HFFc6 (cell line): ENCODE results near the gene HOXA4. TPM values are rescaled to one million over a fixed set of nuclear protein-coding genes. Genes with fewer than 3 reads are reported as not detected.

ENCODE experiments used
- DNase-seq: peaks from one replicate; pipeline ENCODE4 v3.0.0-alpha.2; 2018
- H3K27ac Mint-ChIP-seq: 2 replicates; pipeline ENCODE4 v1.8.0; 2020; ENCODE audit warnings: mild to moderate bottlenecking, mixed read lengths
- H3K27me3 Mint-ChIP-seq: 2 replicates; pipeline ENCODE4 v1.8.0; 2021; ENCODE audit warnings: mild to moderate bottlenecking, moderate library complexity, mixed read lengths; ENCODE audit not compliant: insufficient read depth
- H3K36me3 Mint-ChIP-seq: 2 replicates; pipeline ENCODE4 v1.8.0; 2021; ENCODE audit warnings: low read depth, mixed read lengths
- H3K4me1 Mint-ChIP-seq: 2 replicates; pipeline ENCODE4 v1.8.0; 2020; ENCODE audit warnings: low read depth, mixed read lengths
- H3K4me3 Mint-ChIP-seq: 2 replicates; pipeline ENCODE4 v1.8.0; 2020; ENCODE audit warnings: mild to moderate bottlenecking, moderate library complexity, mixed read lengths
- H3K9me3 Mint-ChIP-seq: 2 replicates; pipeline ENCODE4 v1.8.0; 2020; ENCODE audit warnings: mild to moderate bottlenecking, mixed read lengths
- CTCF ChIP-seq: fragments of 200-600 bp; sonication (generic); IDR thresholded peaks from 2 replicates; pipeline ENCODE4 v1.5.0; 2021; ENCODE audit warnings: antibody characterized with exemption, mild to moderate bottlenecking
- total RNA-seq, 6 experiments: library from RNA; stranded (reverse); fragmentation: NEBNext Ultra II Directional; extraction: Animal tissue kit (Norgen Biotek cat#: 25700); gene quantifications; 2 replicates in 1 of 6; 3 replicates in 5 of 6; pipeline ENCODE4 v1.2.3, GENCODE V29; 2021

The HOXA4 gene
- total RNA-seq, 6 experiments from 2014 or later, result 0.38 to 1.0 (median 0.47) TPM

DNA sequence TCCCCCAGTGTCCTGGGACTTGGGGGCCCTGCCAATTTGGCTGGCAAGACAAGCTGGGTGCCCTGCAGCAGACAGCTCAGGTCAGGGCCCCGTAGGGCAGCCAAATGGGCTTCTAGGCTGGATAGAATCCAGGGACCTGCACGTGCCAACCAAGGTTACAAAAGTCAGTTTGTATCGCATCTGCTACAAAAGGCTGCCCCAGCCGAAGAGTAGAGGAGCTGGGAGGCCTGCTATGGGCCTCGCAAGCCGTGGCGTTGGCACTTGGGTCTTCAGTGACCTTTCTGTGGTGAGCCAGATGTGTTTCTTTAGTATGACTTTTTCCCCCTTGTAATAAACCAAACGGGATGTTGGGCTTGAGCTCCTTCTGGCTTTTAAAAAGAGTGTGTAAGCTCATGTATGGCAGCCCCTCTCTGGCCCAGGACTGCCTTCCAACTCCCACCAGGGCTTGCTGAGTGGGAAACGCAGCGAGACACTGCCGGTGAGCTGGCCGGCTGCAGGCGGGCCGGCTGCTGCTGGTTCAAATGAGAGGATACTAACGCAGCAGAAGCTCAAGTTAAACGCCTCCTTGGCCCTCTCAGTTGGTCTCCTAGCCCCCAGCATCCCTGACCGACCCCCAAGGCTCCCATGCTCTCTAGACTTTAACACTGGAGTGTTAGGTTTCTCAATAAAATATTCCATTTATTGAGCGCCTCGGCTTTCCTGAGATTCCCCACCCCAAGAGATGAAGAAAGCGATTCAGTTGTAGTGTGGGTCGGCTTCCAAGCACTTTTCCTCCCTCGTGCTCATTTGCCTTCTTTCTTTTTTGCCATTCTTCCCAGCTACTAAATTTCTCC lies 46.6 kb upstream of the HOXA4 start:
- no peak for DNase-seq
- H3K27ac Mint-ChIP-seq, result peak overlapping the region; percentile 97
- peaks cover 43% of the 10 kb centered on the region for H3K36me3 Mint-ChIP-seq
- no peaks in the 10 kb centered on the region for H3K9me3 Mint-ChIP-seq
- peaks cover 60% of the 10 kb centered on the region for H3K4me1 Mint-ChIP-seq
- TF ChIP-seq CTCF, result no peak
- peak overlapping the region; percentile 93 for H3K4me3 Mint-ChIP-seq
- H3K27me3 Mint-ChIP-seq, result peaks cover 18% of the 10 kb centered on the region

DNA sequence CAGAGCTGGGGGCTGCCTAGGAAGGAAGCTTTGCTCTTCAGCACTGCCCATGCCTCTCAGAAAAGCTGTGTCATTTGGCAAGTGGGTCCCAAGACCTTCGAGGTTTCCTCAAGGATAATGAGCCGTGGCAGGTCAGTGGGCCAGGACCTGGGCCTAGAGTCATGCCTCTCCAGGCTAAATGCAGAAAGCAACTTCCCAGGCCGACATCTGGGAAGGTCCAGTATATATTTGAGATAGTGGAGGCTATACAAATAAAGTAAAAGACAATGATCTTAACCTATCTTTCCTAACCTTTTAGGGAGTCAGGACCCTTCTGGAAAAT lies 45.9 kb upstream of the HOXA4 start:
- peaks cover 62% of the 10 kb centered on the region for H3K4me1 Mint-ChIP-seq
- no peaks in the 10 kb centered on the region for H3K9me3 Mint-ChIP-seq
- peak overlapping the region; percentile 97 for H3K27ac Mint-ChIP-seq
- peak overlapping the region; percentile 93 for H3K4me3 Mint-ChIP-seq
- no peak for DNase-seq
- H3K36me3 Mint-ChIP-seq, result peaks cover 50% of the 10 kb centered on the region
- TF ChIP-seq CTCF, result no peak
- peaks cover 24% of the 10 kb centered on the region for H3K27me3 Mint-ChIP-seq

DNA sequence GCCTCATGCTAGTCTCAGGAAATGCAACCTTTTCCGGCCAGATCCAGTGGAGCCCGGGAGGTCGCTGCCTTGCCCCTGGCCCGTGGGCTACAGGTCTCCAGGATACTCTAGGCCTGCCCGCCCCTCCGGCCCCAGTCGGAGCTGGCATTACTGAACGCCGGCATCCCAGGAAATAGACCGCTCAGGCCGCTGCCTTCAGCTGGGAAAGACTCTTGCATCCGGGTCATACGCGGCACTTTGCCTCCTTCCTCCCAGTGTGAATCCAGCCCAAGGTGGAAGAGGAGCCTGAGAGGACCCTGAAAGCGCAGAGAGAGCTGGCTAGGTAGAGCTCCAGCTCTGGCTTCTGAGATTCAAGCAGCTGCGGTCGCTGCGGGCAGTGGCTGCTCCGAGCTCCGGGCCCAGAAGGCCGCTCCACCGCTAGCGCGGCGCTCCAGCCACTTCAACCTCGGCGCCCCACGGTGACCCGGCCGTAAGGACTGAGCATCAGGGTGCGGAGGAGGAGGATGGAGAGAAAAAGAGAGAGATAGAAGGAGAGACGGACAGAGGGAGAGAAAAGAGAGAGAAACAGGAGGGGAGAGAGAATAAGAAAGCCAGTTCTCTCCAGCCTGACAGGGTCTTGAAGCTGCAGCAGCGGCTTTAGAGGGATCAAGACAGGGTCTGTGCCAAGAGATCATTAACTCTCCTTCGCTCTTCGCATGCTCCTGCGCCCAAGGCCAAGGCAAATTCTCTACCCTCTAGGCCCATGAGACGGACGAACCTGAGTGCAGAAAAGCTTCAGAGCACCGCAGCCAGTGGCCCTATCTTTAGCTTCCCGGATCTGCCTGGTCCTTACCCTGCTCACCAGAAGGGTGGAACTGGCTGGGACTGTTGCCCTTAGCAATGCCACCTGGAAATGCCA lies 45.3 kb upstream of the HOXA4 start:
- Mint-ChIP-seq H3K9me3 (no peaks in the 10 kb centered on the region), H3K4me1 (peaks cover 62% of the 10 kb centered on the region), H3K4me3 (peak overlapping the region; percentile 93), H3K36me3 (peaks cover 56% of the 10 kb centered on the region), H3K27ac (peak overlapping the region; percentile 97), H3K27me3 (peaks cover 28% of the 10 kb centered on the region)
- DNase-seq, result no peak
- no peak for TF ChIP-seq CTCF

- peaks cover 65% of the 10 kb centered on the region for H3K36me3 Mint-ChIP-seq
- DNase-seq, result peak; percentile 84
- no peaks in the 10 kb centered on the region for H3K9me3 Mint-ChIP-seq
- peak overlapping the region; percentile 97 for H3K27ac Mint-ChIP-seq
- H3K4me3 Mint-ChIP-seq, result peak overlapping the region; percentile 93
- H3K4me1 Mint-ChIP-seq, result peaks cover 55% of the 10 kb centered on the region
- peaks cover 28% of the 10 kb centered on the region for H3K27me3 Mint-ChIP-seq
- no peak for TF ChIP-seq CTCF
Observed at GRCh38 chr7:27174874-27175625, 44.5 kb upstream of the HOXA4 start.
